ENCODE data around the gene ADAMTS17.
"Not testable (repeated sequence)": the region's sequence is repeated elsewhere in the genome, so short reads cannot be mapped to it uniquely, and the experiment has no call there.

The ADAMTS17 gene

GRCh38 chr15:100340721-100341238 is 995 bp downstream of the ADAMTS17 start:
- DNase-seq (ENCODE audit: low spot score): no peak

GRCh38 chr15:100339999-100340398 is 1.8 kb downstream of the ADAMTS17 start:
- no peak for DNase-seq (ENCODE audit: low spot score)

GRCh38 chr15:100339451-100339850 is 2.3 kb downstream of the ADAMTS17 start:
- DNase-seq (ENCODE audit: low spot score): not testable (repeated sequence)

GRCh38 chr15:100338971-100339444 is 2.8 kb downstream of the ADAMTS17 start:
- peak; percentile 67 for DNase-seq (ENCODE audit: low spot score)

GRCh38 chr15:100338247-100338646 is 3.5 kb downstream of the ADAMTS17 start:
- DNase-seq (ENCODE audit: low spot score): no peak

GRCh38 chr15:100337096-100338044 is 4.4 kb downstream of the ADAMTS17 start:
- no peak for DNase-seq (ENCODE audit: low spot score)

GRCh38 chr15:100336061-100336460 is 5.7 kb downstream of the ADAMTS17 start:
- DNase-seq (ENCODE audit: low spot score): no peak

GRCh38 chr15:100335335-100335999 is 6.3 kb downstream of the ADAMTS17 start:
- no peak for DNase-seq (ENCODE audit: low spot score)

GRCh38 chr15:100334905-100335304 is 6.9 kb downstream of the ADAMTS17 start:
- DNase-seq (ENCODE audit: low spot score): no peak

GRCh38 chr15:100334456-100334855 is 7.3 kb downstream of the ADAMTS17 start:
- no peak for DNase-seq (ENCODE audit: low spot score)

- no peak for DNase-seq (ENCODE audit: low spot score)
Observed at GRCh38 chr15:100334015-100334414, 7.8 kb downstream of the ADAMTS17 start.

- DNase-seq (ENCODE audit: low spot score): no peak
Observed at GRCh38 chr15:100333236-100333635, 8.5 kb downstream of the ADAMTS17 start.

- no peak for DNase-seq (ENCODE audit: low spot score)
Observed at GRCh38 chr15:100332721-100333120, 9.1 kb downstream of the ADAMTS17 start.

GRCh38 chr15:100332231-100332630 is 9.5 kb downstream of the ADAMTS17 start:
- DNase-seq (ENCODE audit: low spot score): no peak

GRCh38 chr15:100330629-100331215 is 11.1 kb downstream of the ADAMTS17 start:
- DNase-seq (ENCODE audit: low spot score): peak; percentile 21

- DNase-seq (ENCODE audit: low spot score): no peak
Observed at GRCh38 chr15:100330221-100330620, 11.6 kb downstream of the ADAMTS17 start.

GRCh38 chr15:100328796-100329195 is 13.0 kb downstream of the ADAMTS17 start:
- no peak for DNase-seq (ENCODE audit: low spot score)

- DNase-seq (ENCODE audit: low spot score): no peak
Observed at GRCh38 chr15:100318880-100319279, 22.9 kb downstream of the ADAMTS17 start.

GRCh38 chr15:100314809-100315400 is 26.9 kb downstream of the ADAMTS17 start:
- no peak for DNase-seq (ENCODE audit: low spot score)

GRCh38 chr15:100311833-100312476 is 29.8 kb downstream of the ADAMTS17 start:
- DNase-seq (ENCODE audit: low spot score): no peak

- DNase-seq (ENCODE audit: low spot score): no peak
Observed at GRCh38 chr15:100311154-100311625, 30.6 kb downstream of the ADAMTS17 start.

Data from CD4-positive, alpha-beta T cell treated with Interleukin-15 for 4 hours (primary cell).